Psoas muscle (tissue), 8 donors: ENCODE results near the gene QKI. TPM values are rescaled to one million over a fixed set of nuclear protein-coding genes. Genes with fewer than 3 reads are reported as not detected.

ENCODE experiments used
- ATAC-seq, 4 donors: fragments of 200-7000 bp; cut with Tn5 transposase; one replicate each; pipeline ENCODE4 v1.9.1; 2020; ENCODE audit warnings: moderate library complexity in 3 of 4, mild to moderate bottlenecking in 2 of 4
- DNase-seq, 2 donors: peaks; one replicate each; pipeline ENCODE4 v3.0.0-alpha.2; 2020
- H3K27ac ChIP-seq: fragments of 200-600 bp; one replicate; pipeline ENCODE4 v1.8.0; 2022
- H3K27me3 ChIP-seq, 3 donors: fragments of 200-600 bp in 1 of 3; one replicate each; pipeline versions ENCODE4 v1.6.1 to v1.8.0; 2013 to 2022; ENCODE audit warnings: low read length in 2 of 3, mild to moderate bottlenecking in 2 of 3, moderate library complexity in 1 of 3; ENCODE audit not compliant: insufficient read depth in 3 of 3
- H3K36me3 ChIP-seq, 2 donors: fragments of 200-600 bp in 1 of 2; one replicate each; pipeline versions ENCODE4 v1.6.1 to v1.8.0; 2013 to 2022; ENCODE audit warnings: low read depth in 1 of 2, mild to moderate bottlenecking in 1 of 2, moderate library complexity in 1 of 2; ENCODE audit not compliant: insufficient read depth in 1 of 2
- H3K4me1 ChIP-seq: fragments of 200-600 bp; one replicate; pipeline ENCODE4 v1.8.0; 2022
- H3K4me3 ChIP-seq: fragments of 200-600 bp; one replicate; pipeline ENCODE4 v1.8.0; 2022; ENCODE audit warnings: mild to moderate bottlenecking
- H3K9me3 ChIP-seq: fragments of 200-600 bp; one replicate; pipeline ENCODE4 v1.8.0; 2022
- WGBS, 3 donors: extraction: QIAGEN DNeasy Blood & Tissue Kit; methylation state at CpG; one replicate each; pipeline versions ENCODE4 v1.1.6 to v1.1.7; 2013; 5-methylcytosine and 5-hydroxymethylcytosine counted together
- intact Hi-C, 2 donors: fragments of 100-400 bp; cut with DNase I; formaldehyde crosslinking; loops; one replicate each; pipeline versions ENCODE4 v1.11.0 to v1.14.2; 2022
- polyA plus RNA-seq, 3 donors: library from polyadenylated mRNA; stranded (reverse); fragments of 200-250 nt; gene quantifications; one replicate each; pipeline ENCODE4 v1.2.3, GENCODE V29; 2013
- total RNA-seq, 4 donors: library from RNA; stranded (reverse); fragmentation: NEBNext Ultra II Directional in 2 of 4; extraction: Animal tissue kit (Norgen Biotek cat#: 25700) in 2 of 4; gene quantifications; one replicate each; pipeline versions ENCODE4 v1.2.1 to v1.2.4, GENCODE V29; 2021 to 2023
- TF ChIP-seq, protein P1 (sequence below): fragments of 200-600 bp; IDR thresholded peaks from one replicate; pipeline ENCODE4 v1.8.0; 2022; ENCODE audit warnings: antibody characterized with exemption
- donor health status: healthy with polysubstance abuse.
- donor health status: DM: no; HTN: no; CAD: no; lungs with moderate emphysema.
- donor health status: Bipolar disorder and iron deficiency.
- donor health status: healthy.
- donor health status: DM: yes; HTN: yes; CAD: no.
- donor health status: DM: no; HTN: no; CAD: no.
- donor health status: DM: no; HTN: no; CAD: no.
- donor health status: DM: yes; HTN: yes; CAD: no.

QKI gene
- total and polyA plus RNA-seq, 7 donors, result 62.0 to 421 (median 275) TPM

- intact Hi-C loops, result no loop called here
- peak overlapping the region; percentile 39 for H3K27ac ChIP-seq
- peak in 1 of 4 donors; percentile 22 for ATAC-seq
Measured at GRCh38 chr6:163439997-163440396, 25.5 kb downstream of the QKI start.

DNA sequence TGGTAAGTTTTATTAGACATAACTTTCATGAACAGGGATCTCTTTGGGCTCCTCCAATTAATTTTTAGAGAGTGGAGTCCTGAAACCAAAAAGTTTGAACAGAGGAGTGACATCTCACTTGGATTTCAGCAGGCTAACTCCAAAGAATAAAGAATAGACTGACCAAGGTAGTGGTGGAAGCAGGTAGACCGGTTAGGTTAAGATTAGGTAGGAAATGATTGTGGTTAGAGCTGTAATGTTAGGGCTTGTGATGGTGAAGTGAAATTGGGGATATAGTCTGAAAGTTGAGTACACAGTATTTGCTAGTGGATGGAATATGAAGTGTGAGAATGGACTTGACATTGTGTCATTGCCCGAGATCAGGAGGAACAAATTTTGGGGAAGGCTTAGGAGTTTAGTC, 27.8 kb downstream of the QKI start:
- intact Hi-C loops, result no loop called here
- Histone ChIP-seq H3K36me3 (no peaks in the 10 kb centered on the region), H3K9me3 (no peaks in the 10 kb centered on the region), H3K27me3 (no peaks in the 10 kb centered on the region), H3K4me3 (peak overlapping the region; percentile 24), H3K4me1 (peaks cover 82% of the 10 kb centered on the region), H3K27ac (peak overlapping the region; percentile 51)
- 51 to 65% (median 62%) methylated on average over 2 of the region's 2 CpGs for WGBS, 3 donors
- TF ChIP-seq, protein P1, sequence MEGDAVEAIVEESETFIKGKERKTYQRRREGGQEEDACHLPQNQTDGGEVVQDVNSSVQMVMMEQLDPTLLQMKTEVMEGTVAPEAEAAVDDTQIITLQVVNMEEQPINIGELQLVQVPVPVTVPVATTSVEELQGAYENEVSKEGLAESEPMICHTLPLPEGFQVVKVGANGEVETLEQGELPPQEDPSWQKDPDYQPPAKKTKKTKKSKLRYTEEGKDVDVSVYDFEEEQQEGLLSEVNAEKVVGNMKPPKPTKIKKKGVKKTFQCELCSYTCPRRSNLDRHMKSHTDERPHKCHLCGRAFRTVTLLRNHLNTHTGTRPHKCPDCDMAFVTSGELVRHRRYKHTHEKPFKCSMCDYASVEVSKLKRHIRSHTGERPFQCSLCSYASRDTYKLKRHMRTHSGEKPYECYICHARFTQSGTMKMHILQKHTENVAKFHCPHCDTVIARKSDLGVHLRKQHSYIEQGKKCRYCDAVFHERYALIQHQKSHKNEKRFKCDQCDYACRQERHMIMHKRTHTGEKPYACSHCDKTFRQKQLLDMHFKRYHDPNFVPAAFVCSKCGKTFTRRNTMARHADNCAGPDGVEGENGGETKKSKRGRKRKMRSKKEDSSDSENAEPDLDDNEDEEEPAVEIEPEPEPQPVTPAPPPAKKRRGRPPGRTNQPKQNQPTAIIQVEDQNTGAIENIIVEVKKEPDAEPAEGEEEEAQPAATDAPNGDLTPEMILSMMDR, result no peak
- DNase-seq (no peak), ATAC-seq (no peak)

More at GRCh38 chr6:163439997-163440396, 25.5 kb downstream of the QKI start:
- no peaks in the 10 kb centered on the region for H3K27me3 ChIP-seq
- H3K4me3 ChIP-seq, result no peak overlapping the region
- H3K9me3 ChIP-seq, result no peaks in the 10 kb centered on the region
- TF ChIP-seq, protein P1, result no peak
- peaks cover 91% of the 10 kb centered on the region for H3K4me1 ChIP-seq
- DNase-seq, result no peak
- no peaks in the 10 kb centered on the region for H3K36me3 ChIP-seq

DNA sequence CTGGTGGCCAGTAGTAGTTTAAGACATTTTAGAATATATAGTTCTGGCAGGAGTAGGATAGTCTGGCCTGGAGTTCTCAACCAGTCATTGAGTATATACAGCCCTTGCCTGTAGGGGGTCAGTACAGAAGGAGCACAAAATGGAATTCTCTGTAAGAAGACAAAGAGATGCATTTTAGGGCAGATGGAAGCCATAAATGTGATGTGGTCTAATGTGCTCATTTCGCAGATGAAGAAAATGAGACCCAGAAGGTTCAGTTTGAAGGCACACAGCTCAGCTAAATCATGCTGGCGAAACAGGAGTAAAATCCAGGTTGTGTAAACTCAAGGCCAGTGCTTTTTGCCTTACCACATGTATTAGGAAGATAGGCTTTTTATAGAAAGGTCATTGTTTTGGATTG, 29.6 kb downstream of the QKI start:
- ATAC-seq, result peak in 3 of 4 donors; percentile 29 to 46 (median 46)
- intact Hi-C loops, result no loop called here
- no peak for DNase-seq
- 47 to 64% (median 64%) methylated on average over 2 of the region's 2 CpGs for WGBS, 3 donors
- Histone ChIP-seq H3K27me3 (no peaks in the 10 kb centered on the region), H3K4me3 (peak overlapping the region; percentile 20), H3K4me1 (peaks cover 81% of the 10 kb centered on the region), H3K27ac (peak overlapping the region; percentile 51), H3K9me3 (no peaks in the 10 kb centered on the region), H3K36me3 (no peaks in the 10 kb centered on the region)
- TF ChIP-seq, protein P1, result no peak

GRCh38 chr6:163446549-163446948, 32.0 kb downstream of the QKI start:
- ATAC-seq (peak in 1 of 4 donors; percentile 26), DNase-seq (no peak)
- Histone ChIP-seq H3K4me3 (peak overlapping the region; percentile 12), H3K9me3 (no peaks in the 10 kb centered on the region), H3K36me3 (no peaks in the 10 kb centered on the region), H3K4me1 (peaks cover 66% of the 10 kb centered on the region), H3K27me3 (no peaks in the 10 kb centered on the region), H3K27ac (peak overlapping the region; percentile 51)
- intact Hi-C loops, result no loop called here
- WGBS, 3 donors, result 17 to 29% (median 20%) methylated on average over 4 of the region's 4 CpGs
- TF ChIP-seq, protein P1, result no peak

GRCh38 chr6:163449076-163449475, 34.6 kb downstream of the QKI start:
- H3K4me1 ChIP-seq, result peaks cover 65% of the 10 kb centered on the region
- 5 to 13% (median 13%) methylated on average over 1 of the region's 1 CpG for WGBS, 3 donors

More at GRCh38 chr6:163449076-163449475, 34.6 kb downstream of the QKI start:
- TF ChIP-seq, protein P1, result no peak
- Histone ChIP-seq H3K27ac (peak overlapping the region; percentile 24), H3K36me3 (no peaks in the 10 kb centered on the region), H3K4me3 (no peak overlapping the region), H3K27me3 (no peaks in the 10 kb centered on the region), H3K9me3 (no peaks in the 10 kb centered on the region)
- ATAC-seq, result no peak
- intact Hi-C loops, result no loop called here
- no peak for DNase-seq
